H1 (cell line): ENCODE results near the gene GRAMD1B. TPM values are rescaled to one million over a fixed set of nuclear protein-coding genes. Genes with fewer than 3 reads are reported as not detected.

ENCODE experiments used
- CTCF ChIA-PET: fragments of 300-600 bp; sonication (Branson Sonifier 250); formaldehyde crosslinking; loops from one replicate; lab custom pipeline; 2021; ENCODE audit not compliant: partially characterized antibody; lab: Charles Lee
- POLR2A ChIA-PET: fragments of 300-600 bp; sonication (Branson Sonifier 250); formaldehyde crosslinking; loops from one replicate; lab custom pipeline; 2021; ENCODE audit warnings: inconsistent platforms; ENCODE audit not compliant: partially characterized antibody; lab: Charles Lee
- DNase-seq, 2 experiments: peaks; one replicate each; pipeline versions ENCODE4 v3.0.0 to v3.0.0-alpha.2; 2010 to 2022; ENCODE audit warnings: low spot score in 2 of 2, low read depth in 1 of 2, mixed read lengths in 1 of 2
- FAIRE-seq: peaks from 2 replicates; lab custom pipeline; 2011; peaks lifted over from hg19 to GRCh38; lab: Jason Lieb, UNC
- H2AFZ ChIP-seq: 2 replicates; pipeline ENCODE4 v1.8.1; 2012; ENCODE audit warnings: low read length, inconsistent platforms
- H2AK5ac ChIP-seq: 2 replicates; pipeline ENCODE4 v1.6.1; 2013; ENCODE audit warnings: low read depth, low read length
- H2BK120ac ChIP-seq: replicated peaks from 2 replicates; pipeline ENCODE3; 2013; ENCODE audit warnings: low read depth, low read length, inconsistent platforms
- H2BK12ac ChIP-seq: 2 replicates; pipeline ENCODE4 v1.6.1; 2013; ENCODE audit warnings: low read depth, low read length
- H2BK15ac ChIP-seq: 2 replicates; pipeline ENCODE4 v1.6.1; 2013; ENCODE audit warnings: low read length
- H2BK20ac ChIP-seq: 2 replicates; pipeline ENCODE4 v1.6.1; 2013; ENCODE audit warnings: low read length
- H2BK5ac ChIP-seq: 2 replicates; pipeline ENCODE4 v1.6.1; 2013; ENCODE audit warnings: low read depth, low read length
- H3K14ac ChIP-seq: 2 replicates; pipeline ENCODE4 v1.6.1; 2013; ENCODE audit warnings: inconsistent platforms; ENCODE audit not compliant: insufficient read length
- H3K18ac ChIP-seq: 2 replicates; pipeline ENCODE4 v1.6.1; 2013; ENCODE audit warnings: low read length; ENCODE audit errors: extremely low read depth
- H3K23ac ChIP-seq: 2 replicates; pipeline ENCODE4 v1.6.1; 2013; ENCODE audit warnings: inconsistent platforms; ENCODE audit not compliant: insufficient read length
- H3K23me2 ChIP-seq: 2 replicates; pipeline ENCODE4 v1.6.1; 2013; ENCODE audit warnings: low read depth, low read length
- H3K27ac ChIP-seq: 2 replicates; pipeline ENCODE4 v1.6.1; 2011; ENCODE audit warnings: low read depth, low read length, inconsistent platforms
- H3K27me3 ChIP-seq, 4 experiments: replicated peaks in 1 of 4; 1 replicate in 1 of 4; 2 replicates in 3 of 4; pipeline versions ENCODE4 v1.6.1 to v1.8.1; 2011 to 2013; ENCODE audit warnings: low read length in 3 of 4, mild to moderate bottlenecking in 3 of 4, inconsistent platforms in 2 of 4, mixed read lengths in 2 of 4, moderate library complexity in 1 of 4; ENCODE audit not compliant: control insufficient read depth in 3 of 4, insufficient read depth in 3 of 4; ENCODE audit errors: extremely low read depth in 1 of 4
- H3K36me3 ChIP-seq, 4 experiments: 2 replicates each; pipeline versions ENCODE4 v1.6.1 to v1.8.1; 2011 to 2013; ENCODE audit warnings: mild to moderate bottlenecking in 4 of 4, low read length in 3 of 4, moderate library complexity in 2 of 4, control low read depth in 1 of 4, inconsistent platforms in 1 of 4; ENCODE audit not compliant: insufficient read depth in 4 of 4, control insufficient read depth in 2 of 4
- H3K4ac ChIP-seq: replicated peaks from 2 replicates; pipeline ENCODE3; 2013; ENCODE audit warnings: low read length, low read depth, mixed read lengths, inconsistent platforms; ENCODE audit not compliant: insufficient read length
- H3K4me1 ChIP-seq, 4 experiments: replicated peaks in 1 of 4; 1 replicate in 1 of 4; 2 replicates in 3 of 4; pipeline versions ENCODE4 v1.6.1 to v1.8.1; 2011 to 2013; ENCODE audit warnings: low read length in 3 of 4, inconsistent platforms in 2 of 4, mixed read lengths in 1 of 4; ENCODE audit not compliant: insufficient read depth in 4 of 4, control insufficient read depth in 3 of 4
- H3K4me2 ChIP-seq, 2 experiments: 2 replicates each; pipeline versions ENCODE4 v1.6.1 to v1.8.1; 2011 to 2013; ENCODE audit warnings: low read depth in 2 of 2, low read length in 2 of 2, control low read depth in 1 of 2, inconsistent platforms in 1 of 2, mild to moderate bottlenecking in 1 of 2; ENCODE audit not compliant: insufficient read depth in 1 of 2
- H3K4me3 ChIP-seq, 4 experiments: fragments of 200-600, 300-600 bp in 1 of 4; sonication (generic), shearing (Covaris generic), sonication (Bioruptor Twin) in 1 of 4; 2 replicates each; pipeline versions ENCODE4 v1.5.1 to v1.8.1; 2011 to 2016; ENCODE audit warnings: low read length in 4 of 4, low read depth in 3 of 4, control low read depth in 2 of 4, inconsistent platforms in 2 of 4, mild to moderate bottlenecking in 2 of 4, mixed read lengths in 1 of 4, moderate library complexity in 1 of 4; ENCODE audit not compliant: insufficient read depth in 2 of 4; ENCODE audit errors: extremely low read depth in 1 of 4
- H3K56ac ChIP-seq: replicated peaks from 2 replicates; pipeline ENCODE3; 2013; ENCODE audit warnings: low read depth, mild to moderate bottlenecking, mixed read lengths, low read length, inconsistent platforms; ENCODE audit not compliant: insufficient read length
- H3K79me1 ChIP-seq: 2 replicates; pipeline ENCODE4 v1.6.1; 2013; ENCODE audit warnings: low read depth, low read length, control low read depth
- H3K79me2 ChIP-seq, 2 experiments: 2 replicates each; pipeline versions ENCODE4 v1.6.1 to v1.8.1; 2012 to 2013; ENCODE audit warnings: low read length in 2 of 2, mild to moderate bottlenecking in 2 of 2, inconsistent platforms in 1 of 2; ENCODE audit not compliant: insufficient read depth in 2 of 2, control insufficient read depth in 1 of 2
- H3K9ac ChIP-seq, 4 experiments: replicated peaks in 1 of 4; 1 replicate in 1 of 4; 2 replicates in 3 of 4; pipeline versions ENCODE4 v1.6.1 to v1.8.1; 2011 to 2013; ENCODE audit warnings: low read depth in 3 of 4, low read length in 3 of 4, control low read depth in 2 of 4, mild to moderate bottlenecking in 2 of 4, moderate library complexity in 2 of 4, inconsistent platforms in 1 of 4; ENCODE audit errors: extremely low read depth in 1 of 4
- H3K9me3 ChIP-seq, 2 experiments: 2 replicates each; pipeline versions ENCODE4 v1.6.1 to v1.8.1; 2012 to 2013; ENCODE audit warnings: mild to moderate bottlenecking in 2 of 2, moderate library complexity in 2 of 2, control low read depth in 1 of 2, inconsistent platforms in 1 of 2, low read depth in 1 of 2, low read length in 1 of 2, mixed read lengths in 1 of 2; ENCODE audit not compliant: insufficient read depth in 2 of 2
- H4K20me1 ChIP-seq, 2 experiments: replicated peaks in 1 of 2; 2 replicates each; pipeline versions ENCODE3 to v1.8.1; 2011 to 2013; ENCODE audit warnings: inconsistent platforms in 2 of 2, low read length in 2 of 2, mild to moderate bottlenecking in 1 of 2; ENCODE audit not compliant: insufficient read depth in 2 of 2, control insufficient read depth in 1 of 2
- H4K5ac ChIP-seq: 2 replicates; pipeline ENCODE4 v1.6.1; 2013; ENCODE audit warnings: low read length, low read depth, mixed read lengths, inconsistent platforms; ENCODE audit not compliant: insufficient read length
- H4K8ac ChIP-seq: 2 replicates; pipeline ENCODE4 v1.8.0; 2013; ENCODE audit warnings: mild to moderate bottlenecking, moderate library complexity, low read length, inconsistent platforms; ENCODE audit not compliant: insufficient read depth; ENCODE audit errors: extremely low read depth
- H4K91ac ChIP-seq: replicated peaks from 2 replicates; pipeline ENCODE3; 2013; ENCODE audit warnings: low read length, mixed read lengths, inconsistent platforms; ENCODE audit not compliant: insufficient read length
- ASH2L ChIP-seq: fragments of 200-600, 300-600 bp; sonication (generic); IDR thresholded peaks from one replicate; pipeline ENCODE4 v1.7.1; 2017; ENCODE audit warnings: low read length
- BCL11A ChIP-seq, 2 experiments: IDR thresholded peaks; one replicate each; pipeline ENCODE4 v1.6.1; 2011; ENCODE audit warnings: low read depth in 2 of 2, low read length in 2 of 2, mild to moderate bottlenecking in 2 of 2
- CBX5 ChIP-seq: fragments of 300-800, 300-1000 bp; sonication (generic); IDR thresholded peaks from 2 replicates; pipeline ENCODE4 v1.7.1; 2016; ENCODE audit warnings: antibody characterized with exemption, low read length, low read depth
- EP300 ChIP-seq, 2 experiments: IDR thresholded peaks; 1 replicate in 1 of 2; 2 replicates in 1 of 2; pipeline ENCODE4 v1.6.1; 2011 to 2012; ENCODE audit warnings: low read depth in 2 of 2, low read length in 2 of 2, mild to moderate bottlenecking in 2 of 2, borderline replicate concordance in 1 of 2, inconsistent platforms in 1 of 2, moderate library complexity in 1 of 2
- GTF2F1 ChIP-seq: IDR thresholded peaks from 2 replicates; pipeline ENCODE4 v1.6.1; 2012; ENCODE audit warnings: low read depth, low read length, improper control_type of control experiment, borderline replicate concordance
- MAFK ChIP-seq: IDR thresholded peaks from 2 replicates; pipeline ENCODE4 v1.6.1; 2012; ENCODE audit warnings: low read depth, mild to moderate bottlenecking, improper control_type of control experiment, low read length
- NRF1 ChIP-seq: IDR thresholded peaks from 2 replicates; pipeline ENCODE4 v1.6.1; 2011; ENCODE audit warnings: mild to moderate bottlenecking, low read depth, low read length, improper control_type of control experiment
- POU5F1 ChIP-seq: IDR thresholded peaks from 2 replicates; pipeline ENCODE4 v1.6.1; 2011; ENCODE audit warnings: low read depth, mild to moderate bottlenecking, low read length, moderate library complexity
- SAP30 ChIP-seq: fragments of 300-600 bp; sonication (generic); IDR thresholded peaks from 2 replicates; pipeline ENCODE4 v1.7.1; 2012; ENCODE audit warnings: low read length, moderate library complexity, mild to moderate bottlenecking, inconsistent platforms; ENCODE audit not compliant: insufficient read depth, insufficient replicate concordance
- SIN3A ChIP-seq, 2 experiments: IDR thresholded peaks in 1 of 2; conservative IDR thresholded peaks in 1 of 2; 2 replicates each; pipeline ENCODE4 v1.6.1; 2011 to 2012; ENCODE audit warnings: low read length in 2 of 2, improper control_type of control experiment in 1 of 2, low read depth in 1 of 2, mild to moderate bottlenecking in 1 of 2
- SIRT6 ChIP-seq: IDR thresholded peaks from one replicate; pipeline ENCODE4 v1.7.1; 2012; ENCODE audit warnings: low read length, inconsistent platforms
- WGBS, 2 experiments: shearing (Covaris generic) in 1 of 2; methylation state at CpG; one replicate each; pipeline versions ENCODE4 v1.1.6 to v1.1.7; 2013 to 2015; ENCODE audit warnings: low lambda C conversion rate in 2 of 2, mixed read lengths in 2 of 2, inconsistent platforms in 1 of 2, low coverage in 1 of 2, missing lambda C conversion rate in 1 of 2; ENCODE audit not compliant: insufficient replicate concordance in 2 of 2, insufficient coverage in 1 of 2, insufficient read length in 1 of 2; ENCODE audit errors: extremely low coverage in 1 of 2, missing lambda C conversion rate in 1 of 2; 5-methylcytosine and 5-hydroxymethylcytosine counted together
- polyA plus RNA-seq, 7 experiments: library from polyadenylated mRNA; depleted of rRNA in 3 of 7; stranded (reverse) in 5 of 7; unstranded in 2 of 7; fragments of >200 nt in 5 of 7; fragments of 200-250 nt in 2 of 7; gene quantifications; 1 replicate in 5 of 7; 2 replicates in 1 of 7; 4 replicates in 1 of 7; pipeline versions ENCODE4 v1.2.1 to v1.2.3, GENCODE V29; 2011 to 2013; ENCODE audit warnings: missing spikeins in 2 of 7, mixed read lengths in 2 of 7
- total RNA-seq: library from RNA; stranded (reverse); fragmentation: NEBNext Ultra II Directional; extraction: Animal tissue kit (Norgen Biotek cat#: 25700); gene quantifications from 2 replicates; pipeline ENCODE4 v1.2.1, GENCODE V29; 2021

The GRAMD1B gene
- total and polyA plus RNA-seq, 2 of the 8 experiments (the other 6 are each of a cell fraction or from before 2014, with no cell fraction given) = 10.1 to 21.2 TPM

GRCh38 chr11:123511037-123511870 is 81.2 kb downstream of the GRAMD1B start:
- Histone ChIP-seq H2BK20ac (0 out of 2 replicates have a peak overlapping the region, but pooled peaks have one; percentile 1), H4K20me1 (no peaks in the 10 kb centered on the region), H2BK12ac (0 out of 2 replicates have a peak overlapping the region, but pooled peaks have one; percentile 88), H3K4me3 (no peak overlapping the region), H3K79me2 (no peaks in the 10 kb centered on the region; a peak in 1 of 4 replicates), H2AFZ (no peak overlapping the region), H3K14ac (no peak overlapping the region), H4K8ac (no peak overlapping the region), H3K9me3 (no peaks in the 10 kb centered on the region), H3K9ac (no peak overlapping the region), H4K91ac (no peak overlapping the region), H2BK5ac (no peak overlapping the region), H3K23ac (no peak overlapping the region), H3K4ac (no peak overlapping the region), H3K4me1 (peaks cover 3 to 16% (median 10%) of the 10 kb centered on the region in 4 experiments), H3K27ac (no peak overlapping the region), H3K23me2 (peaks cover 2% of the 10 kb centered on the region; the same call in 1 of the 2 replicates), H3K36me3 (no peaks in the 10 kb centered on the region), H3K79me1 (peaks cover 2% of the 10 kb centered on the region), H3K4me2 (no peak overlapping the region; a peak in 2 of 4 replicates), H3K27me3 (no peaks in the 10 kb centered on the region), H4K5ac (no peak overlapping the region), H2AK5ac (0 out of 2 replicates have a peak overlapping the region, but pooled peaks have one; percentile 97), H3K18ac (no peak overlapping the region), H2BK15ac (peak overlapping the region; percentile 81; the same call in 1 of the 2 replicates), H3K56ac (no peak overlapping the region), H2BK120ac (no peak overlapping the region)
- DNase-seq = peak; percentile 80 to 92
- CTCF ChIA-PET = interaction anchor here (0.7 to 6.1 kb wide), 24 partner anchors 7 to 104 kb away, joined by 3 to 115 read pairs (median 6); no protein-coding TSS in a partner anchor
- FAIRE-seq = peak; percentile 63
- POLR2A ChIA-PET = no interaction called here
- WGBS, 2 experiments = 11% methylated on average over 13 of the region's 14 CpGs; no CpG with 5 or more reads in 1 of the 2 experiments
- TF ChIP-seq BCL11A (IDR thresholded peaks at IDR 0.05; ENCODE audit: low read depth in 2 of 2, low read length in 2 of 2) (no peak), CBX5 (no peak), SAP30 (no peak), NRF1 (no peak), SIRT6 (no peak), MAFK (no peak), ASH2L (peak; percentile 21), SIN3A (conservative IDR thresholded peaks at IDR 0.05 in 1 of 2, IDR thresholded peaks at IDR 0.05 in 1 of 2; ENCODE audit: low read depth in 1 of 2, low read length in 2 of 2) (no peak), POU5F1 (no peak), EP300 (IDR thresholded peaks at IDR 0.05; ENCODE audit: borderline replicate concordance in 1 of 2, low read depth in 2 of 2, low read length in 2 of 2) (no peak), GTF2F1 (no peak)
